GM12878 (cell line): ENCODE data around the gene PLEK2. TPM values are rescaled to one million over a fixed set of nuclear protein-coding genes. Genes with fewer than 3 reads are reported as not detected.

Source experiments
- ATAC-seq: fragments of 200-7000 bp; cut with Tn5 transposase; 3 replicates; pipeline ENCODE4 v1.9.1; 2020; ENCODE audit warnings: mild to moderate bottlenecking, moderate library complexity
- BruUV-seq: library from RNA; stranded (reverse); fragments of 400-500 nt; replicated peaks from 2 replicates; lab custom pipeline; 2021; lab: Mats Ljungman, UMichigan
- CTCF ChIA-PET: fragments of 300-600 bp; sonication (Branson Sonifier 250); formaldehyde crosslinking; extraction: SDS; loops from one replicate; lab custom pipeline; 2021; ENCODE audit warnings: inconsistent platforms; lab: Yijun Ruan, JAX
- POLR2A ChIA-PET: fragments of 350-600 bp; formaldehyde crosslinking; extraction: SDS; loops from one replicate; lab custom pipeline; 2021; ENCODE audit warnings: inconsistent platforms; lab: Charles Lee
- RAD21 ChIA-PET: fragments of 300-600 bp; sonication (Branson Sonifier 250); formaldehyde crosslinking; loops from one replicate; lab custom pipeline; 2023; ENCODE audit warnings: antibody characterized with exemption; ENCODE audit not compliant: unreplicated experiment; lab: Charles Lee
- SMC1A ChIA-PET: fragments of 300-600 bp; sonication (Branson Sonifier 250); formaldehyde crosslinking; loops from one replicate; lab custom pipeline; 2023; ENCODE audit not compliant: unreplicated experiment, uncharacterized antibody; lab: Charles Lee
- DNase-seq: peaks from one replicate; pipeline ENCODE4 v3.0.0-alpha.2; 2011; ENCODE audit warnings: low read depth, low spot score
- FAIRE-seq: peaks from 3 replicates; lab custom pipeline; 2011; peaks lifted over from hg19 to GRCh38; lab: Jason Lieb, UNC
- H2AFZ ChIP-seq: 2 replicates; pipeline ENCODE4 v1.6.0; 2011; ENCODE audit warnings: low read depth, low read length, control low read depth; ENCODE audit not compliant: control insufficient read depth
- H3K27ac ChIP-seq: 2 replicates; pipeline ENCODE4 v1.5.1; 2011; ENCODE audit warnings: control low read depth; ENCODE audit not compliant: control insufficient read depth, insufficient read depth
- H3K27me3 ChIP-seq, 2 experiments: replicated peaks in 1 of 2; 2 replicates each; pipeline versions ENCODE4 v1.6.0 to v1.6.1; 2011; ENCODE audit warnings: low read length in 1 of 2; ENCODE audit not compliant: control insufficient read depth in 2 of 2, insufficient read depth in 2 of 2
- H3K36me3 ChIP-seq, 2 experiments: 2 replicates each; pipeline ENCODE4 v1.5.1; 2011; ENCODE audit warnings: low read length in 1 of 2; ENCODE audit not compliant: control insufficient read depth in 2 of 2, insufficient read depth in 2 of 2
- H3K4me1 ChIP-seq: 2 replicates; pipeline ENCODE4 v1.6.1; 2011; ENCODE audit warnings: mild to moderate bottlenecking, low read length, moderate library complexity, mixed read lengths; ENCODE audit not compliant: control insufficient read depth, insufficient read depth
- H3K4me2 ChIP-seq: 2 replicates; pipeline ENCODE4 v1.6.0; 2011; ENCODE audit warnings: control low read depth; ENCODE audit not compliant: control insufficient read depth, insufficient read depth
- H3K4me3 ChIP-seq: fragments of 200-600 bp; sonication (generic); 2 replicates; pipeline ENCODE4 v1.5.1; 2016
- H3K79me2 ChIP-seq: 2 replicates; pipeline ENCODE4 v1.6.0; 2011; ENCODE audit warnings: low read length; ENCODE audit not compliant: control insufficient read depth, insufficient read depth
- H3K9ac ChIP-seq: 2 replicates; pipeline ENCODE4 v1.8.0; 2011; ENCODE audit warnings: low read length, control low read depth, mixed read lengths; ENCODE audit not compliant: control insufficient read depth, insufficient read depth
- H3K9me3 ChIP-seq: replicated peaks from 3 replicates; pipeline ENCODE4 v1.5.1; 2011; ENCODE audit warnings: mild to moderate bottlenecking, low read length; ENCODE audit not compliant: control insufficient read depth, insufficient read depth
- H4K20me1 ChIP-seq: 2 replicates; pipeline ENCODE4 v1.6.0; 2011; ENCODE audit not compliant: control insufficient read depth, insufficient read depth
- BACH1 ChIP-seq: fragments of 450-650 bp; IDR thresholded peaks from 2 replicates; pipeline ENCODE4 v1.6.1; 2017; ENCODE audit warnings: mild to moderate bottlenecking, borderline replicate concordance
- CBX5 ChIP-seq: sonication (generic); IDR thresholded peaks from 2 replicates; pipeline ENCODE4 v1.6.1; 2016; ENCODE audit warnings: low read depth, moderate library complexity, mild to moderate bottlenecking, inconsistent platforms
- HDAC2 ChIP-seq: fragments of 200-600 bp; sonication (generic); IDR thresholded peaks from 2 replicates; pipeline ENCODE4 v1.6.1; 2017
- IKZF2 ChIP-seq, 2 experiments: fragments of 450-650 bp; IDR thresholded peaks; 2 replicates each; pipeline ENCODE4 v1.6.1; 2017; ENCODE audit warnings: mild to moderate bottlenecking in 2 of 2, moderate library complexity in 2 of 2
- SPI1 ChIP-seq: IDR thresholded peaks from 2 replicates; pipeline ENCODE4 v1.6.1; 2011; ENCODE audit warnings: low read depth, mild to moderate bottlenecking, low read length, moderate library complexity, borderline replicate concordance; ENCODE audit not compliant: insufficient read depth
- STAT1 ChIP-seq: fragments of 450-650 bp; conservative IDR thresholded peaks from 2 replicates; pipeline ENCODE4 v1.6.1; 2014; ENCODE audit warnings: antibody characterized with exemption, mild to moderate bottlenecking
- WGBS: methylation state at CpG from one replicate; pipeline ENCODE4 v1.1.6; 2016; ENCODE audit warnings: low lambda C conversion rate; ENCODE audit not compliant: insufficient replicate concordance, insufficient coverage; ENCODE audit errors: missing lambda C conversion rate; 5-methylcytosine and 5-hydroxymethylcytosine counted together
- in situ Hi-C: fragments of 300-500 bp; cut with MboI; formaldehyde crosslinking; loops from 9 replicates; pipeline ENCODE4 v1.14.3; 2018; ENCODE audit warnings: mixed read lengths
- intact Hi-C: fragments of 100-400 bp; cut with micrococcal nuclease; formaldehyde crosslinking; loops from one replicate; pipeline ENCODE4 v1.14.2; 2022; ENCODE audit not compliant: unreplicated experiment
- polyA plus RNA-seq, 11 experiments: library from polyadenylated mRNA; depleted of rRNA in 4 of 11; unstranded in 6 of 11; stranded (reverse) in 5 of 11; fragments of >200 nt; fragmentation: Nextera tagmentation in 4 of 11; fragmentation: Illumina TruSeq in 1 of 11; extraction: Ambion mirVana in 4 of 11; extraction: Trizol in 1 of 11; gene quantifications; 1 replicate in 1 of 11; 2 replicates in 10 of 11; pipeline versions ENCODE4 v1.2.1 to v1.2.3, GENCODE V29; 2011 to 2016; ENCODE audit warnings: inconsistent platforms in 2 of 11, missing spikeins in 2 of 11, low read depth in 1 of 11
- total RNA-seq, 4 experiments: library from RNA; depleted of rRNA in 3 of 4; stranded (reverse); fragments of >200 nt in 3 of 4; fragmentation: Illumina TruSeq in 1 of 4; extraction: Trizol in 1 of 4; gene quantifications; 2 replicates each; pipeline versions ENCODE4 v1.2.1 to v1.2.3, GENCODE V29; 2013 to 2021

PLEK2 gene
- total and polyA plus RNA-seq, 10 of the 15 experiments (the other 5 are each of a cell fraction or from before 2014, with no cell fraction given): 0.08 to 0.20 TPM; not detected in 8

DNA sequence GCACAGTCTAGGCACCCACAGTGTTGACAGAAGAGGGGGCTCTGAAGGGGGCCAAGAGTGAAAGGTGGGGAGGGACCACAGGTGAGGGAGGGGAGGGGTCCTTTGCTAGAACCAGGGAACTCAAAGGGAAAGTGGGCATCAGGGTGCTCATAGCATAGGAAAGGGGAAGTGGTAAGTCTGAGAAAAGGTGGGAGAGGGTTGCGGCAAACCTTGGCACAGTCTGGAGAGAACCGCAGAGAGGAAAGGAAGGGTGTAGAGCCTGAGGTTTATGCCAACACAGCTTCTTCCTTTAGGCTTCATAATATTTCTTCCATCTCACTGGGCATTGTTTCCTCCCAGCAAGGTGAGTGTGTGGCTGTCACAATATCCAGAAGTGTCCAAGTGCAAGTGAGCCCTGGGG, 11.5 kb upstream of the PLEK2 start:
- Histone ChIP-seq H3K27me3 (peaks cover 0 to 6% of the 10 kb centered on the region in 2 experiments; a peak in 3 of 4 replicates), H3K4me1 (no peaks in the 10 kb centered on the region), H2AFZ (no peak overlapping the region), H3K27ac (no peak overlapping the region), H3K36me3 (no peaks in the 10 kb centered on the region), H3K4me3 (no peak overlapping the region), H4K20me1 (no peaks in the 10 kb centered on the region), H3K4me2 (no peak overlapping the region), H3K9me3 (no peaks in the 10 kb centered on the region), H3K79me2 (no peaks in the 10 kb centered on the region), H3K9ac (no peak overlapping the region)
- POLR2A ChIA-PET: no interaction called here
- TF ChIP-seq HDAC2: no peak
- TF ChIP-seq STAT1: no peak
- TF ChIP-seq SPI1: peak; percentile 61; the same call in 1 of the 2 replicates
- 0 out of 4 replicates have a peak, but pooled peaks of 1 of the 2 experiments have one; percentile 15 for TF ChIP-seq IKZF2 (IDR thresholded peaks at IDR 0.05)
- no peak for TF ChIP-seq BACH1
- TF ChIP-seq CBX5: no peak
- RAD21 ChIA-PET: interaction anchor here (3.6 to 8.8 kb wide), 2 partner anchors 147 to 148 kb away, joined by 29 to 176 read pairs; no protein-coding TSS in a partner anchor
- FAIRE-seq (no peak), ATAC-seq (no peak), DNase-seq (no peak)
- intact Hi-C loops: no loop called here
- in situ Hi-C loops: loop anchor here (10.0 kb wide), 1 partner anchor 281 kb away; the partner anchor contains the start of gene RDH12
- WGBS: 0% methylated on average over 2 of the region's 2 CpGs
- CTCF ChIA-PET: interaction anchor here (0.7 to 21.1 kb wide), 5 partner anchors 35 to 577 kb away, joined by 3 to 583 read pairs (median 43); no protein-coding TSS in a partner anchor
- SMC1A ChIA-PET: interaction anchor here (0.6 to 10.2 kb wide), 5 partner anchors 83 to 1720 kb away, joined by 3 to 185 read pairs (median 3); no protein-coding TSS in a partner anchor
- BruUV-seq: no TSS peak
